ENCODE measurements around the gene CCDC175. TPM values are rescaled to one million over a fixed set of nuclear protein-coding genes. Genes with fewer than 3 reads are reported as not detected.

Gene CCDC175
- total and polyA plus RNA-seq, 2 experiments from 2014 or later, result not detected

GRCh38 chr14:59478540-59478939 lies 98.1 kb downstream of the CCDC175 start:
- Histone ChIP-seq H3K4me1 (ENCODE audit: low read depth) (peaks cover 12% of the 10 kb centered on the region), H3K4me3 (no peak overlapping the region), H3K9me3 (ENCODE audit: low read depth) (no peaks in the 10 kb centered on the region), H3K27me3 (no peaks in the 10 kb centered on the region), H3K36me3 (peaks cover 7% of the 10 kb centered on the region), H3K27ac (no peak overlapping the region)
- no peak for DNase-seq (ENCODE audit: low read depth in 1 of 2, low spot score in 1 of 2)
- TF ChIP-seq CTCF (IDR thresholded peaks at IDR 0.05; ENCODE audit: low read depth, low read length), result no peak

GRCh38 chr14:59475709-59476108 lies 100.9 kb downstream of the CCDC175 start:
- Histone ChIP-seq H3K27ac (no peak overlapping the region), H3K36me3 (peaks cover 15% of the 10 kb centered on the region), H3K4me1 (ENCODE audit: low read depth) (no peaks in the 10 kb centered on the region), H3K4me3 (no peak overlapping the region), H3K27me3 (no peaks in the 10 kb centered on the region), H3K9me3 (ENCODE audit: low read depth) (no peaks in the 10 kb centered on the region)
- no peak for TF ChIP-seq CTCF (IDR thresholded peaks at IDR 0.05; ENCODE audit: low read depth, low read length)
- DNase-seq (ENCODE audit: low read depth in 1 of 2, low spot score in 1 of 2), result peak in 1 of 2 donors; percentile 14

- no peak for TF ChIP-seq CTCF (IDR thresholded peaks at IDR 0.05; ENCODE audit: low read depth, low read length)
- H3K4me1 ChIP-seq (ENCODE audit: low read depth), result no peaks in the 10 kb centered on the region
- peak in 1 of 2 donors; percentile 76 for DNase-seq (ENCODE audit: low read depth in 1 of 2, low spot score in 1 of 2)
- no peak overlapping the region for H3K27ac ChIP-seq
- no peaks in the 10 kb centered on the region for H3K27me3 ChIP-seq
- no peak overlapping the region for H3K4me3 ChIP-seq
- H3K9me3 ChIP-seq (ENCODE audit: low read depth), result no peaks in the 10 kb centered on the region
- H3K36me3 ChIP-seq, result peaks cover 15% of the 10 kb centered on the region
These were observed 102.4 kb downstream of the CCDC175 start for GRCh38 chr14:59474172-59474571.

GRCh38 chr14:59465316-59466135 lies 111.1 kb downstream of the CCDC175 start, which contains the start of gene GPR135:
Gene GPR135, minus strand, starts transcription at chr14:59465380. Its CDS starts 154 bp downstream, at chr14:59465226.
- TF ChIP-seq CTCF (IDR thresholded peaks at IDR 0.05; ENCODE audit: low read depth, low read length), result no peak
- peaks cover 3% of the 10 kb centered on the region for H3K36me3 ChIP-seq

GRCh38 chr14:59464486-59465315 lies 111.9 kb downstream of the CCDC175 start:
- Histone ChIP-seq H3K27ac (peak overlapping the region; percentile 8), H3K9me3 (ENCODE audit: low read depth) (no peaks in the 10 kb centered on the region), H3K27me3 (no peaks in the 10 kb centered on the region), H3K36me3 (peaks cover 5% of the 10 kb centered on the region), H3K4me1 (ENCODE audit: low read depth) (peaks cover 4% of the 10 kb centered on the region), H3K4me3 (peak overlapping the region; percentile 53)
- peak; percentile 65 to 90 for DNase-seq (ENCODE audit: low read depth in 1 of 2, low spot score in 1 of 2)
- no peak for TF ChIP-seq CTCF (IDR thresholded peaks at IDR 0.05; ENCODE audit: low read depth, low read length)

More at GRCh38 chr14:59465316-59466135, 111.1 kb downstream of the CCDC175 start, which contains the start of gene GPR135:
- Histone ChIP-seq H3K9me3 (ENCODE audit: low read depth) (no peaks in the 10 kb centered on the region), H3K4me3 (peak within 1 kb of the TSS; percentile 53), H3K27ac (peak within 1 kb of the TSS; percentile 8), H3K4me1 (ENCODE audit: low read depth) (peaks cover 4% of the 10 kb centered on the region), H3K27me3 (no peaks in the 10 kb centered on the region)
- peak in 1 of 2 donors; percentile 55 for DNase-seq (ENCODE audit: low read depth in 1 of 2, low spot score in 1 of 2)
